GM12878 (cell line): ENCODE data around the gene LIMCH1. TPM values are rescaled to one million over a fixed set of nuclear protein-coding genes. Genes with fewer than 3 reads are reported as not detected.

ENCODE experiments used
- CHD2 ChIP-seq: IDR thresholded peaks from 2 replicates; pipeline ENCODE4 v1.6.1; 2011; ENCODE audit warnings: low read depth, low read length, improper control_type of control experiment, borderline replicate concordance
- CREB1 ChIP-seq: IDR thresholded peaks from 2 replicates; pipeline ENCODE4 v1.6.1; 2012; ENCODE audit warnings: low read depth, mild to moderate bottlenecking, inconsistent platforms
- EP300 ChIP-seq, 2 experiments: fragments of 150-350 bp in 1 of 2; IDR thresholded peaks; 2 replicates each; pipeline ENCODE4 v1.6.1; 2011 to 2012; ENCODE audit warnings: low read depth in 2 of 2, low read length in 2 of 2, borderline replicate concordance in 1 of 2, improper control_type of control experiment in 1 of 2, inconsistent platforms in 1 of 2; ENCODE audit not compliant: control insufficient read depth in 1 of 2
- KLF5 ChIP-seq: fragments of 450-650 bp; IDR thresholded peaks from 2 replicates; pipeline ENCODE4 v1.6.1; 2014; ENCODE audit warnings: mild to moderate bottlenecking; ENCODE audit not compliant: partially characterized antibody
- POLR2A ChIP-seq: IDR thresholded peaks from 2 replicates; pipeline ENCODE4 v1.6.1; 2011; ENCODE audit warnings: low read depth, mild to moderate bottlenecking, low read length
- polyA plus RNA-seq, 11 experiments: library from polyadenylated mRNA; depleted of rRNA in 4 of 11; unstranded in 6 of 11; stranded (reverse) in 5 of 11; fragments of >200 nt; fragmentation: Nextera tagmentation in 4 of 11; fragmentation: Illumina TruSeq in 1 of 11; extraction: Ambion mirVana in 4 of 11; extraction: Trizol in 1 of 11; gene quantifications; 1 replicate in 1 of 11; 2 replicates in 10 of 11; pipeline versions ENCODE4 v1.2.1 to v1.2.3, GENCODE V29; 2011 to 2016; ENCODE audit warnings: inconsistent platforms in 2 of 11, missing spikeins in 2 of 11, low read depth in 1 of 11
- total RNA-seq, 4 experiments: library from RNA; depleted of rRNA in 3 of 4; stranded (reverse); fragments of >200 nt in 3 of 4; fragmentation: Illumina TruSeq in 1 of 4; extraction: Trizol in 1 of 4; gene quantifications; 2 replicates each; pipeline versions ENCODE4 v1.2.1 to v1.2.3, GENCODE V29; 2013 to 2021
- TF ChIP-seq, protein P1 (sequence below): fragments of 450-650 bp; IDR thresholded peaks from 2 replicates; pipeline ENCODE4 v1.6.1; 2018; ENCODE audit warnings: mild to moderate bottlenecking, low read depth, moderate library complexity; ENCODE audit not compliant: partially characterized antibody
- TF ChIP-seq, protein P2 (sequence below): fragments of 150-350 bp; IDR thresholded peaks from 2 replicates; pipeline ENCODE4 v1.6.1; 2016; ENCODE audit warnings: low read depth, low read length
- TF ChIP-seq, protein P3 (sequence below): fragments of 450-650 bp; formaldehyde crosslinking; IDR thresholded peaks from 2 replicates; pipeline ENCODE4 v1.4.0; 2020; ENCODE audit warnings: mild to moderate bottlenecking, moderate library complexity

The LIMCH1 gene
- total and polyA plus RNA-seq, 10 of the 15 experiments (the other 5 are each of a cell fraction or from before 2014, with no cell fraction given): 0.07 to 0.15 TPM; not detected in 8

DNA sequence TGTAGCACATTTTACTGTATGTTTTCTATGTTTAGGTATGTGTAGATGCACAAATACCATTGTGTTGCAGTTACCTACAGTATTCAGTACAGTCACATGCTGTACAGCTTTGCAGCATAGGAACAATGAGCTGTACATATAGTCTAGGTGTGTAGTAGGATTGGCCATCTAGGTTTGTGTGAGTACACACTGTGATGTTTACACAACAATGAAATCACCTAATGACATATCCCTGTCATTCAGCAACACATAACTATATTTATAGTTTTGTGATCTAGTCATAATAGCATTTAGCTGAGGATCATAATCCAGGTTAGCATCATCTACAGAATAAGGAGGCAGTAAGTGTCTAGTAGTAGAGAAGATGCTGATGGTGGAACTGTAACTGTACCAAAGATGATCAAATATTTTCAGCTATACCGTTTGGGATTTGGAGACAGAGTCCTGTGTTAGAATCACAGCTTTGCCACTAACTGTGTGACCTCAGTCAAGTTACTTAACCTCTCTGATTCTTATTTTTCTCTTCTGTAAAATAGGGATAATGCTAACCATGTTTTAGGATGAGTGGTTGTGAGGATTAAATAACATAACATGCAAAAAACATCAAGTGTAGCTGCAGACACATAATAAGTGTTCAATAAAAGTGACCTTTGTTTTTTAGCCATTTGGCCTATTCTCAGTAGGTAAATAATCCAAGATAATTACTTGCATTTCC is 73.3 kb downstream of the LIMCH1 start (continued):
- TF ChIP-seq, protein P1, sequence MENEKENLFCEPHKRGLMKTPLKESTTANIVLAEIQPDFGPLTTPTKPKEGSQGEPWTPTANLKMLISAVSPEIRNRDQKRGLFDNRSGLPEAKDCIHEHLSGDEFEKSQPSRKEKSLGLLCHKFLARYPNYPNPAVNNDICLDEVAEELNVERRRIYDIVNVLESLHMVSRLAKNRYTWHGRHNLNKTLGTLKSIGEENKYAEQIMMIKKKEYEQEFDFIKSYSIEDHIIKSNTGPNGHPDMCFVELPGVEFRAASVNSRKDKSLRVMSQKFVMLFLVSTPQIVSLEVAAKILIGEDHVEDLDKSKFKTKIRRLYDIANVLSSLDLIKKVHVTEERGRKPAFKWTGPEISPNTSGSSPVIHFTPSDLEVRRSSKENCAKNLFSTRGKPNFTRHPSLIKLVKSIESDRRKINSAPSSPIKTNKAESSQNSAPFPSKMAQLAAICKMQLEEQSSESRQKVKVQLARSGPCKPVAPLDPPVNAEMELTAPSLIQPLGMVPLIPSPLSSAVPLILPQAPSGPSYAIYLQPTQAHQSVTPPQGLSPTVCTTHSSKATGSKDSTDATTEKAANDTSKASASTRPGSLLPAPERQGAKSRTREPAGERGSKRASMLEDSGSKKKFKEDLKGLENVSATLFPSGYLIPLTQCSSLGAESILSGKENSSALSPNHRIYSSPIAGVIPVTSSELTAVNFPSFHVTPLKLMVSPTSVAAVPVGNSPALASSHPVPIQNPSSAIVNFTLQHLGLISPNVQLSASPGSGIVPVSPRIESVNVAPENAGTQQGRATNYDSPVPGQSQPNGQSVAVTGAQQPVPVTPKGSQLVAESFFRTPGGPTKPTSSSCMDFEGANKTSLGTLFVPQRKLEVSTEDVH: no peak
- no peak for TF ChIP-seq POLR2A
- no peak for TF ChIP-seq CREB1
- no peak for TF ChIP-seq KLF5
- no peak for TF ChIP-seq EP300 (IDR thresholded peaks at IDR 0.05; ENCODE audit: borderline replicate concordance in 1 of 2, control insufficient read depth in 1 of 2, low read depth in 2 of 2, low read length in 2 of 2)
- TF ChIP-seq, protein P2, sequence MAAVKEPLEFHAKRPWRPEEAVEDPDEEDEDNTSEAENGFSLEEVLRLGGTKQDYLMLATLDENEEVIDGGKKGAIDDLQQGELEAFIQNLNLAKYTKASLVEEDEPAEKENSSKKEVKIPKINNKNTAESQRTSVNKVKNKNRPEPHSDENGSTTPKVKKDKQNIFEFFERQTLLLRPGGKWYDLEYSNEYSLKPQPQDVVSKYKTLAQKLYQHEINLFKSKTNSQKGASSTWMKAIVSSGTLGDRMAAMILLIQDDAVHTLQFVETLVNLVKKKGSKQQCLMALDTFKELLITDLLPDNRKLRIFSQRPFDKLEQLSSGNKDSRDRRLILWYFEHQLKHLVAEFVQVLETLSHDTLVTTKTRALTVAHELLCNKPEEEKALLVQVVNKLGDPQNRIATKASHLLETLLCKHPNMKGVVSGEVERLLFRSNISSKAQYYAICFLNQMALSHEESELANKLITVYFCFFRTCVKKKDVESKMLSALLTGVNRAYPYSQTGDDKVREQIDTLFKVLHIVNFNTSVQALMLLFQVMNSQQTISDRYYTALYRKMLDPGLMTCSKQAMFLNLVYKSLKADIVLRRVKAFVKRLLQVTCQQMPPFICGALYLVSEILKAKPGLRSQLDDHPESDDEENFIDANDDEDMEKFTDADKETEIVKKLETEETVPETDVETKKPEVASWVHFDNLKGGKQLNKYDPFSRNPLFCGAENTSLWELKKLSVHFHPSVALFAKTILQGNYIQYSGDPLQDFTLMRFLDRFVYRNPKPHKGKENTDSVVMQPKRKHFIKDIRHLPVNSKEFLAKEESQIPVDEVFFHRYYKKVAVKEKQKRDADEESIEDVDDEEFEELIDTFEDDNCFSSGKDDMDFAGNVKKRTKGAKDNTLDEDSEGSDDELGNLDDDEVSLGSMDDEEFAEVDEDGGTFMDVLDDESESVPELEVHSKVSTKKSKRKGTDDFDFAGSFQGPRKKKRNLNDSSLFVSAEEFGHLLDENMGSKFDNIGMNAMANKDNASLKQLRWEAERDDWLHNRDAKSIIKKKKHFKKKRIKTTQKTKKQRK: no peak
- TF ChIP-seq, protein P3, sequence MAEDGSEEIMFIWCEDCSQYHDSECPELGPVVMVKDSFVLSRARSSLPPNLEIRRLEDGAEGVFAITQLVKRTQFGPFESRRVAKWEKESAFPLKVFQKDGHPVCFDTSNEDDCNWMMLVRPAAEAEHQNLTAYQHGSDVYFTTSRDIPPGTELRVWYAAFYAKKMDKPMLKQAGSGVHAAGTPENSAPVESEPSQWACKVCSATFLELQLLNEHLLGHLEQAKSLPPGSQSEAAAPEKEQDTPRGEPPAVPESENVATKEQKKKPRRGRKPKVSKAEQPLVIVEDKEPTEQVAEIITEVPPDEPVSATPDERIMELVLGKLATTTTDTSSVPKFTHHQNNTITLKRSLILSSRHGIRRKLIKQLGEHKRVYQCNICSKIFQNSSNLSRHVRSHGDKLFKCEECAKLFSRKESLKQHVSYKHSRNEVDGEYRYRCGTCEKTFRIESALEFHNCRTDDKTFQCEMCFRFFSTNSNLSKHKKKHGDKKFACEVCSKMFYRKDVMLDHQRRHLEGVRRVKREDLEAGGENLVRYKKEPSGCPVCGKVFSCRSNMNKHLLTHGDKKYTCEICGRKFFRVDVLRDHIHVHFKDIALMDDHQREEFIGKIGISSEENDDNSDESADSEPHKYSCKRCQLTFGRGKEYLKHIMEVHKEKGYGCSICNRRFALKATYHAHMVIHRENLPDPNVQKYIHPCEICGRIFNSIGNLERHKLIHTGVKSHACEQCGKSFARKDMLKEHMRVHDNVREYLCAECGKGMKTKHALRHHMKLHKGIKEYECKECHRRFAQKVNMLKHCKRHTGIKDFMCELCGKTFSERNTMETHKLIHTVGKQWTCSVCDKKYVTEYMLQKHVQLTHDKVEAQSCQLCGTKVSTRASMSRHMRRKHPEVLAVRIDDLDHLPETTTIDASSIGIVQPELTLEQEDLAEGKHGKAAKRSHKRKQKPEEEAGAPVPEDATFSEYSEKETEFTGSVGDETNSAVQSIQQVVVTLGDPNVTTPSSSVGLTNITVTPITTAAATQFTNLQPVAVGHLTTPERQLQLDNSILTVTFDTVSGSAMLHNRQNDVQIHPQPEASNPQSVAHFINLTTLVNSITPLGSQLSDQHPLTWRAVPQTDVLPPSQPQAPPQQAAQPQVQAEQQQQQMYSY (CRISPR knock-in tag): no peak
- TF ChIP-seq CHD2: no peak
- TF ChIP-seq, all 136 proteins: peak for 0
